B cell (primary cell): Measurements from ENCODE around the gene NAALADL1. TPM values are rescaled to one million over a fixed set of nuclear protein-coding genes. Genes with fewer than 3 reads are reported as not detected.

Experiments used
- ATAC-seq: fragments of 200-7000 bp; cut with Tn5 transposase; one replicate; pipeline ENCODE4 v1.10.0; 2021; ENCODE audit warnings: low read depth, mild to moderate bottlenecking, moderate number of reproducible peaks, moderate library complexity
- CTCF ChIA-PET: fragments of 350-600 bp; sonication (Branson Sonifier 250); formaldehyde crosslinking; loops from one replicate; lab custom pipeline; 2021; ENCODE audit warnings: antibody characterized with exemption, inconsistent platforms; lab: Charles Lee
- POLR2A ChIA-PET: fragments of 350-600 bp; sonication (Branson Sonifier 250); formaldehyde crosslinking; loops from one replicate; lab custom pipeline; 2021; ENCODE audit warnings: antibody characterized with exemption; lab: Charles Lee
- DNase-seq: peaks from one replicate; pipeline ENCODE4 v3.0.0; 2013
- H2AFZ ChIP-seq: 2 replicates; pipeline ENCODE4 v1.6.1; 2012; ENCODE audit warnings: mild to moderate bottlenecking, low read depth, low read length; ENCODE audit not compliant: insufficient read depth, poor library complexity, severe bottlenecking
- H3K27ac ChIP-seq, 2 donors: 1 replicate in 1 of 2; 2 replicates in 1 of 2; pipeline ENCODE4 v1.5.1; 2012 to 2013; ENCODE audit warnings: low read length in 2 of 2, mild to moderate bottlenecking in 2 of 2, moderate library complexity in 1 of 2
- H3K27me3 ChIP-seq, 4 experiments: fragments of 200-600 bp in 1 of 4; sonication (generic) in 1 of 4; replicated peaks in 1 of 4; 1 replicate in 2 of 4; 2 replicates in 2 of 4; pipeline versions ENCODE4 v1.6.1 to v1.7.0; 2013 to 2016; ENCODE audit warnings: low read length in 3 of 4, mild to moderate bottlenecking in 2 of 4, mixed read lengths in 1 of 4, moderate library complexity in 1 of 4; ENCODE audit not compliant: insufficient read depth in 4 of 4, control insufficient read depth in 3 of 4; ENCODE audit errors: control extremely low read depth in 1 of 4
- H3K36me3 ChIP-seq, 2 experiments: replicated peaks in 1 of 2; 1 replicate in 1 of 2; 2 replicates in 1 of 2; pipeline versions ENCODE4 v1.6.1 to v1.7.1; 2013; ENCODE audit warnings: low read length in 1 of 2; ENCODE audit not compliant: insufficient read depth in 2 of 2, control insufficient read depth in 1 of 2; ENCODE audit errors: control extremely low read depth in 1 of 2, extremely low read depth in 1 of 2
- H3K4me1 ChIP-seq, 2 donors: fragments of 200-600 bp in 1 of 2; sonication (generic) in 1 of 2; 1 replicate in 1 of 2; 2 replicates in 1 of 2; pipeline versions ENCODE4 v1.5.1 to v1.6.1; 2013 to 2017; ENCODE audit warnings: low read length in 2 of 2; ENCODE audit not compliant: control insufficient read depth in 2 of 2, insufficient read depth in 2 of 2
- H3K4me2 ChIP-seq: replicated peaks from 2 replicates; pipeline ENCODE3; 2012; ENCODE audit warnings: mild to moderate bottlenecking, low read depth, low read length; ENCODE audit not compliant: poor library complexity, severe bottlenecking
- H3K4me3 ChIP-seq, 5 experiments: fragments of 200-600 bp in 1 of 5; sonication (generic) in 1 of 5; 1 replicate in 3 of 5; 2 replicates in 2 of 5; pipeline versions ENCODE4 v1.5.1 to v1.7.0; 2011 to 2016; ENCODE audit warnings: low read length in 4 of 5, mild to moderate bottlenecking in 4 of 5, low read depth in 2 of 5, control low read depth in 1 of 5, moderate library complexity in 1 of 5; ENCODE audit not compliant: insufficient read depth in 1 of 5; ENCODE audit errors: control extremely low read depth in 1 of 5, extremely low read depth in 1 of 5
- H3K79me2 ChIP-seq: fragments of 200-600 bp; sonication (generic); one replicate; pipeline ENCODE4 v1.6.0; 2016; ENCODE audit warnings: low read length; ENCODE audit not compliant: control insufficient read depth, insufficient read depth
- H3K9ac ChIP-seq: fragments of 200-600 bp; sonication (generic); 2 replicates; pipeline ENCODE4 v1.6.1; 2017; ENCODE audit warnings: mild to moderate bottlenecking, low read length, moderate library complexity
- H3K9me3 ChIP-seq, 3 donors: one replicate each; pipeline versions ENCODE4 v1.6.1 to v1.7.1; 2013; ENCODE audit warnings: low read length in 2 of 3; ENCODE audit not compliant: control insufficient read depth in 2 of 3, insufficient read depth in 1 of 3; ENCODE audit errors: control extremely low read depth in 1 of 3
- H4K20me1 ChIP-seq: 2 replicates; pipeline ENCODE4 v1.6.0; 2012; ENCODE audit warnings: mild to moderate bottlenecking, low read length; ENCODE audit not compliant: insufficient read depth, control insufficient read depth, poor library complexity, severe bottlenecking
- H3K27ac Mint-ChIP-seq: one replicate; pipeline ENCODE4 v1.8.0; 2021; ENCODE audit warnings: mixed read lengths
- H3K27me3 Mint-ChIP-seq: one replicate; pipeline ENCODE4 v1.8.0; 2021; ENCODE audit warnings: mixed read lengths
- H3K4me1 Mint-ChIP-seq: one replicate; pipeline ENCODE4 v1.8.0; 2021; ENCODE audit warnings: mixed read lengths
- H3K4me3 Mint-ChIP-seq: one replicate; pipeline ENCODE4 v1.8.0; 2021; ENCODE audit warnings: mixed read lengths
- H3K9me3 Mint-ChIP-seq: one replicate; pipeline ENCODE4 v1.8.0; 2022; ENCODE audit warnings: mixed read lengths; ENCODE audit not compliant: insufficient read depth
- CTCF ChIP-seq: fragments of 200-600 bp; IDR thresholded peaks from one replicate; pipeline ENCODE4 v1.8.0; 2022; ENCODE audit warnings: antibody characterized with exemption, mild to moderate bottlenecking
- EZH2 ChIP-seq: IDR thresholded peaks from 2 replicates; pipeline ENCODE4 v1.6.1; 2012; ENCODE audit warnings: borderline replicate concordance, low read depth, mild to moderate bottlenecking, moderate library complexity, low read length; ENCODE audit not compliant: insufficient read depth, poor library complexity, severe bottlenecking
- whole genome bisulfite sequencing: methylation state at CpG from one replicate; pipeline ENCODE4 v1.1.5; 2013; ENCODE audit warnings: missing lambda C conversion rate; ENCODE audit not compliant: insufficient coverage; 5-methylcytosine and 5-hydroxymethylcytosine counted together
- intact Hi-C: fragments of 100-400 bp; cut with micrococcal nuclease; formaldehyde crosslinking; loops from one replicate; pipeline ENCODE4 v1.10.0; 2022
- polyA plus RNA-seq: library from polyadenylated mRNA; depleted of rRNA; stranded (reverse); fragments of >200 nt; gene quantifications from 2 replicates; pipeline ENCODE4 v1.2.3, GENCODE V29; 2012
- total RNA-seq, 2 donors: library from RNA; stranded (reverse); fragments of 120-200 nt in 1 of 2; gene quantifications; 1 replicate in 1 of 2; 2 replicates in 1 of 2; pipeline versions ENCODE4 v1.2.3 to v1.2.4, GENCODE V29; 2013 to 2022

Gene NAALADL1
- total and polyA plus RNA-seq, 2 donors (not counting 1 experiment from before 2014, with no cell fraction given): 23.0 to 40.2 TPM

- no peak overlapping the region for H2AFZ ChIP-seq
- no peaks in the 10 kb centered on the region for H3K9me3 ChIP-seq
- no peak overlapping the region for H3K27ac ChIP-seq
- H3K4me1 Mint-ChIP-seq: peaks cover 28% of the 10 kb centered on the region
- no peak overlapping the region for H3K9ac ChIP-seq
- POLR2A ChIA-PET: no interaction called here
- peak overlapping the region; percentile 100 for H3K27ac Mint-ChIP-seq
- H3K36me3 ChIP-seq: peaks cover 0 to 47% of the 10 kb centered on the region in 2 experiments
- no peaks in the 10 kb centered on the region for H3K27me3 ChIP-seq
- WGBS: 100% methylated on average over 1 of the region's 4 CpGs
- H3K79me2 ChIP-seq: peaks cover 21% of the 10 kb centered on the region
- ATAC-seq (no peak), DNase-seq (no peak)
- intact Hi-C loops: no loop called here
- H3K4me3 Mint-ChIP-seq: peak overlapping the region; percentile 98
- H3K27me3 Mint-ChIP-seq: no peaks in the 10 kb centered on the region
- H4K20me1 ChIP-seq: peaks cover 8% of the 10 kb centered on the region
- no peaks in the 10 kb centered on the region for H3K9me3 Mint-ChIP-seq
- no peak overlapping the region for H3K4me3 ChIP-seq
- TF ChIP-seq EZH2 (no peak), CTCF (no peak)
- H3K4me2 ChIP-seq: no peak overlapping the region
- peaks cover 12 to 19% of the 10 kb centered on the region in 2 donors for H3K4me1 ChIP-seq
- CTCF ChIA-PET: interaction anchor here (0.8 to 1.3 kb wide), 5 partner anchors 9 to 182 kb away, joined by 3 to 6 read pairs (median 3); partner anchors contain the start of genes FAU and MRPL49
These were observed 27.1 kb upstream of the NAALADL1 start for GRCh38 chr11:65085446-65085845.

GRCh38 chr11:65084598-65085375 is 26.4 kb upstream of the NAALADL1 start:
- no peaks in the 10 kb centered on the region for H3K9me3 Mint-ChIP-seq
- no peak for ATAC-seq
- intact Hi-C loops: loop anchor here (1.0 kb wide), 9 partner anchors 12 to 167 kb away; partner anchors contain the start of genes ARL2, ATG2A, FAU and MRPL49
- H3K9ac ChIP-seq: peak overlapping the region; percentile 86
- ChIA-PET CTCF (interaction anchor here (0.8 to 1.3 kb wide), 5 partner anchors 8 to 183 kb away, joined by 3 to 6 read pairs (median 3); partner anchors contain the start of genes FAU and MRPL49), POLR2A (interaction anchor here (0.6 kb wide), 1 partner anchor 10 kb away, joined by 7 read pairs; no protein-coding TSS in a partner anchor)
- peak overlapping the region; percentile 98 for H3K4me3 Mint-ChIP-seq
- TF ChIP-seq EZH2: no peak
- TF ChIP-seq CTCF: no peak
- H3K4me2 ChIP-seq: peak overlapping the region; percentile 88
- peaks cover 21% of the 10 kb centered on the region for H3K79me2 ChIP-seq
- H3K27me3 Mint-ChIP-seq: no peaks in the 10 kb centered on the region
- 46% methylated on average over 18 of the region's 23 CpGs for WGBS
- no peaks in the 10 kb centered on the region for H3K9me3 ChIP-seq
- peak overlapping the region; percentile 61 to 81 (median 76) for H3K4me3 ChIP-seq
- peaks cover 8% of the 10 kb centered on the region for H4K20me1 ChIP-seq
- H3K4me1 ChIP-seq: peaks cover 12 to 19% of the 10 kb centered on the region in 2 donors
- H3K27ac ChIP-seq: peak overlapping the region; percentile 91 to 94
- H3K4me1 Mint-ChIP-seq: peaks cover 28% of the 10 kb centered on the region
- H2AFZ ChIP-seq: peak overlapping the region; percentile 98
- peaks cover 0 to 47% of the 10 kb centered on the region in 2 experiments for H3K36me3 ChIP-seq
- H3K27ac Mint-ChIP-seq: peak overlapping the region; percentile 100
- no peaks in the 10 kb centered on the region for H3K27me3 ChIP-seq
- DNase-seq: no peak
